Stimulated activated naive B cell treated with anti-CD40 and anti-IgM and Interleukin-4, amounts not matched to agents 10 μg/mL and 1 μg/mL and 100 μg/mL, for 72 hours (primary cell): Measurements from ENCODE around the gene EIF2S1.
A peak's percentile ranks its signal among the peaks of the same experiment; 100 is the strongest.

ENCODE experiments used
- ATAC-seq, 2 donors: fragments of 150-1000 bp; cut with Tn5 transposase; replicated peaks; 2 replicates each; pipeline ENCODE4 v1.10.0; 2021; ENCODE audit warnings: moderate library complexity in 1 of 2
- DNase-seq: peaks from one replicate; pipeline ENCODE4 v3.0.0; 2021
- H3K27ac Mint-ChIP-seq: one replicate; pipeline ENCODE4 v1.8.0; 2022; ENCODE audit warnings: mild to moderate bottlenecking, mixed read lengths
- H3K27me3 Mint-ChIP-seq, 2 donors: one replicate each; pipeline ENCODE4 v1.8.0; 2022; ENCODE audit warnings: mixed read lengths in 2 of 2
- H3K36me3 Mint-ChIP-seq, 2 donors: one replicate each; pipeline ENCODE4 v1.8.0; 2022; ENCODE audit warnings: mixed read lengths in 2 of 2, mild to moderate bottlenecking in 1 of 2
- H3K4me1 Mint-ChIP-seq, 2 donors: one replicate each; pipeline ENCODE4 v1.8.0; 2022; ENCODE audit warnings: mixed read lengths in 2 of 2, mild to moderate bottlenecking in 1 of 2
- H3K4me3 Mint-ChIP-seq, 2 donors: one replicate each; pipeline ENCODE4 v1.8.0; 2022; ENCODE audit warnings: mild to moderate bottlenecking in 2 of 2, mixed read lengths in 2 of 2, moderate library complexity in 1 of 2
- H3K9me3 Mint-ChIP-seq, 2 donors: one replicate each; pipeline ENCODE4 v1.8.0; 2022; ENCODE audit warnings: mixed read lengths in 2 of 2, mild to moderate bottlenecking in 1 of 2

EIF2S1 gene

DNA sequence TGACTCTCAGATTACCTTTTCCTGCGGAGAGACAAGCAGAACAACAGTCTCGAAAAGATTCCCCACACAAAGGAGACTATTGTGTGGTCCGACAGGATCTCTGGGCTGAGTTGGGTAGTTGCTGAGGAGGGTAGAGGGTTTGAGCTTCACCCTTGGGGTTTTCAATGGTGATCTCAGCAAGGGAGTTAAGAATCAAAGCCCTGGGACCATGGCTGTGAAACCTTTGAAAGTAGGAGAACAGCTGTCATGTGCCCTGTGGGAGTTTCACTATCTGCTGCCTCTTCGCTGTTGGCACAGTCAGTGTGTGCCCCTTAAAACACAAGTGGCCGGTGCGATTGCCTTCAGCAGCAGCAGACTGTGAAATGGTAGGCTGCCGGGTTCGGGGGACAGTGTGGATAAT lies 66.0 kb downstream of the EIF2S1 start:
- Mint-ChIP-seq H3K4me3 (no peak overlapping the region), H3K27ac (no peak overlapping the region), H3K27me3 (peaks cover 27 to 54% of the 10 kb centered on the region in 2 donors), H3K9me3 (no peaks in the 10 kb centered on the region), H3K4me1 (peaks cover 12 to 16% of the 10 kb centered on the region in 2 donors), H3K36me3 (no peaks in the 10 kb centered on the region)
- ATAC-seq: no peak
- DNase-seq: no peak

DNA sequence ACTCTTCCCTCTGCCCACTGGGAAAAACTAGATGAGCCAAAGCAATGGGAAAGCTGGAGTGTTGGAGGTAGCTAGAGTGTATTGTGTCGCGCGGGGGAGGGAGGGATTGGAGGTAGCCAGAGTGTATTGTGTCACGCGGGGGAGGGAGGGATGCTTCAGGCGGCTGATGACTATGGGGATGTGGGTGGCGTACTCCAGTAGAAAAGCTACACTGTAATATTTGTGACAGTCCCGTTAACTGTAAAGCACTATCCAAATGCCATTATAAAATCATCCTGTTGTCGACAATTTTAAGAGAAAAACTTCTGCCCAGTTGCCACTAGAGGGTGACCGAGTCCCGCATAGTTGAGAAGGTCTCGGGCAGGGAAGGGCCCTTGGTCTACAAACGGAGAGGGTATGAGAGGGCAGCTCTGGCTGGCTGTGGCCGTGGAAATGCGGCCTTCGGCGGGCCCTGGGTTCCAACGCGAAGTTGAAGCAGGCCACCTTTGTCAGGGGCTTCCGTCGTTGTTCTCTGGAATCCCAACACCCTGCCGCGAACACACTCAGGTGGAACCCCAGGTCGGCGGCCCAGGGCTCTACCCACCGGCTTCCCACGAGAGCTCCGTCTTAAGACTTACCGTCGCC lies 67.0 kb downstream of the EIF2S1 start:
- Mint-ChIP-seq H3K27me3 (peaks cover 27 to 54% of the 10 kb centered on the region in 2 donors), H3K27ac (no peak overlapping the region), H3K4me3 (no peak overlapping the region), H3K9me3 (no peaks in the 10 kb centered on the region), H3K4me1 (peaks cover 12 to 16% of the 10 kb centered on the region in 2 donors), H3K36me3 (no peaks in the 10 kb centered on the region)
- DNase-seq: peak; percentile 59
- peak; percentile 91 to 93 for ATAC-seq

DNA sequence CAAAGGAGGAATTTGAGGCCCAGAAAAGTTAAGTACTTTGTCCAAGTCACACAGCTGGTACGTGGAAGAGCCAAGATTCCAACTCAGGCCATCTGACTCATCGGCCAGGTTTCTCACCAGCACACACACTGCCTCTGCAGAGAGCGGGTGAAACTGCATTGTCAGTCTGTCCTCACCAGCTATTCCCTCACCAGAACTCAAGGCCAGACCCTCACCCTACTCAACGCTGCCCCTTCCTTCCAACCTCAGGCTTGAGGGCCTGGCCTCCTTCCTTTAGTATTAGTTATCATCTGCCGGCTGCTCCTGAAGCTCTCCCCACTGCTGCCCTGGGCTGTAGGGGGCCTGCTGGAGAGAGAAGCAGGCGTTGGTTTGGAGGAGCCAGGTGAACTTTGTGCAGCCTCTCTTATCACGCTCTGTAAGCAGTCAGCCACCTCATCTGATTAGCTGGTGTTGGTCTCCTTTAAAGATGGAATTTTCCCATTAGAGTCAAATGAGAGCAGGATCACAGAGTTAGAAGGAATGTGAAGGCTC lies 68.4 kb downstream of the EIF2S1 start:
- H3K27ac Mint-ChIP-seq: no peak overlapping the region
- H3K9me3 Mint-ChIP-seq: no peaks in the 10 kb centered on the region
- no peak overlapping the region for H3K4me3 Mint-ChIP-seq
- H3K4me1 Mint-ChIP-seq: peaks cover 8 to 11% of the 10 kb centered on the region in 2 donors
- ATAC-seq: no peak
- peaks cover 21 to 49% of the 10 kb centered on the region in 2 donors for H3K27me3 Mint-ChIP-seq
- DNase-seq: no peak
- no peaks in the 10 kb centered on the region for H3K36me3 Mint-ChIP-seq

DNA sequence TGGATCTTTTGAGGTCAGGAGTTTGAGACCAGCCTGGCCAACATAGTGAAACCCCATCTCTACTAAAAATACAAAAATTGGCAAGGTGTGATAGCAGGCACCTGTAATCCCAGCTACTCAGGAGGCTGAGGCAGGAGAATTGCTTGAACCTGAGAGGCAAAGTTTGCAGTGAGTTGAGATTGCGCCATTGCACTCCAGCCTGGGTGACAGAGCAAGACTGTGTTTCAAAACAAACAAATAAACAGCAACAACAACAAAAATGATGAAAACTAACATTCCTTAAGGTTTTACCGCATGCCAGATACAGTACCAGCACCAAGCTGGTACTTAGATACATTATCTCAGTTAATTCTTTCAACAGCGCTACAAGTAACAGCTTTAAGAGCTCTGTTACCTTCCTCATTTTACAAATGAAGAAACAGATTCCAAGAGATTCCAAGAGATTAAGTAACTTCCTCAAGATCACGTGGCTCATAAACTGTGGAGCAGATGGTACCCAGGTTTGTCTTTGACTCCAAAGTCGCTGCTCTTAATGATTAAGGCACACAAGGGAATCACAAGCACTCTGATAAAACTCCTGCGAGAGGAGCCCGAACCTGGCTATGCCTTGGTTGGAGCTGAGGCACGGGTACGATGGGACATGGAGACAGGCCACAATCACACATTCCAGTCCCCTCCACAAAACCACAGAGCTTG lies 69.5 kb downstream of the EIF2S1 start:
- no peak for DNase-seq
- H3K4me1 Mint-ChIP-seq: peaks cover 7 to 8% of the 10 kb centered on the region in 2 donors
- no peak overlapping the region for H3K27ac Mint-ChIP-seq

DNA sequence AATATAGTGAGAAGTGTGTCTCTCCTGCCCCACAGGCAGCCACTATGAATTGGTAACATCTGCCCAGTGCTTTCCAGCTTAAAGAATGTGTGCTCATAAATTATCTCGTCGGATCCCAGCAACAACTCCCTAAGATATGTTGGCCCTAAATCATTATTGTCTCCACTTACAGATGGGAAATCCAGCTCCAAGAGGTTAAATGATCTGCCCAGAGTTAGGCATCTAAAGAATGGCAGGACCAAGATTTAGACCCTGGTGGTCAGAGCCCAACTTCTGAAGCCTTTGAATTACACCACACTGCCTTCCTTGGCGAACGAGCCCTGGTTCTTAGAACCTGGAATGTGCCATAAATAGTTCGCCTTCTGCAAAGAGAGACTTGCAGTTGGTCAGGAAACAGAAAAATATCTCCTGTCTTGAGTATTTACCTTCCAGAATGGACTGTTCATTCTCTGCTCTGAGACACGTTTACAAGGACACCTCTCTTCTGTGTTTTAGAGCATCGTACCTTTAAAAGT lies 72.0 kb downstream of the EIF2S1 start:
- DNase-seq (no peak), ATAC-seq (no peak)
- Mint-ChIP-seq H3K4me3 (no peak overlapping the region), H3K27me3 (peaks cover 5 to 28% of the 10 kb centered on the region in 2 donors), H3K9me3 (no peaks in the 10 kb centered on the region), H3K27ac (no peak overlapping the region), H3K4me1 (peaks cover 2 to 3% of the 10 kb centered on the region in 2 donors), H3K36me3 (no peaks in the 10 kb centered on the region)

More for the DNA sequence above, 69.5 kb downstream of the EIF2S1 start:
- no peaks in the 10 kb centered on the region for H3K9me3 Mint-ChIP-seq
- no peak overlapping the region for H3K4me3 Mint-ChIP-seq
- no peak for ATAC-seq
- peaks cover 16 to 42% of the 10 kb centered on the region in 2 donors for H3K27me3 Mint-ChIP-seq
- no peaks in the 10 kb centered on the region for H3K36me3 Mint-ChIP-seq

DNA sequence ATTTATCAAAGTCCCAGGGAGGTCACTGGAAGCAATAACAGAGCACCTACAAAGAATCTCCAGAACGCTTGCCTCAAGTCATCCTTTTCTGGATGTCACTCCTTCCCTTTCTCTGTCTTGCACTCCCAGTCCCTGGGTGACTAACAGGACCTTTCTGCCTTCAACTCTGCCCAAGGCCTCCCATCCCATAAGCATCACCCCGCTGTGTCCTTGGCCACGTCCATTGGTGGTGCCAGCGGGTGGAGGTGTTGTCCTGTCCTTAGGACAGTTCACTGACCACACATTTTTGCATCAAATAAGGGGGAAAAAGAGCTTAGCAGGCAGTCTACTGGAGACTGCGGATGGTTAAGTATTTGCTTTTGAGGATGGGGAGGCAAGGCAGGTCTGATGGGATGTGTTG lies 75.5 kb downstream of the EIF2S1 start:
- H3K27me3 Mint-ChIP-seq: peaks cover 6 to 20% of the 10 kb centered on the region in 2 donors
- ATAC-seq (no peak), DNase-seq (no peak)
- no peaks in the 10 kb centered on the region for H3K4me1 Mint-ChIP-seq
- H3K4me3 Mint-ChIP-seq: no peak overlapping the region
- no peaks in the 10 kb centered on the region for H3K9me3 Mint-ChIP-seq
- no peaks in the 10 kb centered on the region for H3K36me3 Mint-ChIP-seq
- H3K27ac Mint-ChIP-seq: no peak overlapping the region
